Neutrophil (primary cell): ENCODE results near the gene SLC35E2B.

Experiments
- H3K27ac ChIP-seq: fragments of 200-600 bp; sonication (generic); 2 replicates; pipeline ENCODE4 v1.5.1; 2016; ENCODE audit warnings: mild to moderate bottlenecking, moderate library complexity
- H3K27me3 ChIP-seq: fragments of 200-600 bp; sonication (generic); 2 replicates; pipeline ENCODE4 v1.6.0; 2016; ENCODE audit warnings: mild to moderate bottlenecking
- H3K36me3 ChIP-seq: fragments of 200-600 bp; sonication (generic); 2 replicates; pipeline ENCODE4 v1.5.1; 2017
- H3K4me1 ChIP-seq, 2 experiments: fragments of 200-600 bp in 1 of 2; sonication (generic) in 1 of 2; 1 replicate in 1 of 2; 2 replicates in 1 of 2; pipeline versions ENCODE4 v1.5.1 to v1.6.1; 2013 to 2016; ENCODE audit warnings: low read depth in 1 of 2, low read length in 1 of 2, mild to moderate bottlenecking in 1 of 2, moderate library complexity in 1 of 2; ENCODE audit not compliant: control insufficient read depth in 1 of 2, insufficient read depth in 1 of 2
- H3K4me3 ChIP-seq, 2 experiments: fragments of 200-600 bp in 1 of 2; sonication (generic) in 1 of 2; 1 replicate in 1 of 2; 2 replicates in 1 of 2; pipeline ENCODE4 v1.5.1; 2013 to 2016; ENCODE audit warnings: low read depth in 1 of 2, low read length in 1 of 2, mild to moderate bottlenecking in 1 of 2, moderate library complexity in 1 of 2
- H3K9me3 ChIP-seq: fragments of 200-600 bp; sonication (generic); 2 replicates; pipeline ENCODE4 v1.5.1; 2016
- TF ChIP-seq, protein P1 (sequence below): fragments of 200-600 bp; sonication (generic); IDR thresholded peaks from 2 replicates; pipeline ENCODE4 v1.5.1; 2016; ENCODE audit warnings: antibody characterized with exemption

The SLC35E2B gene

DNA sequence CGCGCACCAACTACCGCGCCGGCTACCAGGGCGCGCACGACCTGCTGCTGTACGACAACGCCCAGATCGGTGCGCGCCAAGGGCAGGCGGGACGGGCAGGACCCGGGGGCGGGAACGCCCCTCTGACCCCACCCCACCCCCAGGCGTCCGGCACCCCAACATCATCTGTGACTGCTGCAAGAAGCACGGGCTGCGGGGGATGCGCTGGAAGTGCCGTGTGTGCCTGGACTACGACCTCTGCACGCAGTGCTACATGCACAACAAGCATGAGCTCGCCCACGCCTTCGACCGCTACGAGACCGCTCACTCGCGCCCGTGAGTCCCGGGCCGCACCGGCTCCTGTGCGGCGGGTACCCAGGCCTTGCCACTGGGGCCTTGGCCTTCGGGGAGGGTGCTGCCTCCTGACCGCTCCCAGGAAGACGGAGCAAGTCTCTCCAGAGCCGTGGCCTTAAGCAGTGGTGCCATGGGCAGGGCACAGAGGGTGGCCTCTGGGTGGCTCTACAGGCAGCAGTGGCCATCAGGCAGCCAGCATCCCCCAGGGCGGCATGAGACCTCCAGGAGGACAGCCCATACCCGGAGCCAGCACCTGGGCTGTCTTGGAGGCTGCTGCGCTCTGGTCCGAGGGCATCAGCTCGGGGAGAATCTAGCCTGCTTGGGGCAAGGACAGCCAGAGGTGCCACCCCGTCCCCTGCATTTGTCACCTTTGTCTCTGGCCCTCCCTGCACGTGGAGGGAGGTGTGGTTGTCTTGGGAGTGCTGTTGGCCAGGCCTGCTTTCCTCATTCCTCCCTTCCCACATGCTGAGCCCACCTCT, 68.8 kb downstream of the SLC35E2B start:
- Histone ChIP-seq H3K36me3 (peaks cover 31% of the 10 kb centered on the region), H3K9me3 (no peaks in the 10 kb centered on the region), H3K27ac (no peak overlapping the region), H3K27me3 (peaks cover 15% of the 10 kb centered on the region), H3K4me3 (no peak overlapping the region), H3K4me1 (no peaks in the 10 kb centered on the region)
- TF ChIP-seq, protein P1, sequence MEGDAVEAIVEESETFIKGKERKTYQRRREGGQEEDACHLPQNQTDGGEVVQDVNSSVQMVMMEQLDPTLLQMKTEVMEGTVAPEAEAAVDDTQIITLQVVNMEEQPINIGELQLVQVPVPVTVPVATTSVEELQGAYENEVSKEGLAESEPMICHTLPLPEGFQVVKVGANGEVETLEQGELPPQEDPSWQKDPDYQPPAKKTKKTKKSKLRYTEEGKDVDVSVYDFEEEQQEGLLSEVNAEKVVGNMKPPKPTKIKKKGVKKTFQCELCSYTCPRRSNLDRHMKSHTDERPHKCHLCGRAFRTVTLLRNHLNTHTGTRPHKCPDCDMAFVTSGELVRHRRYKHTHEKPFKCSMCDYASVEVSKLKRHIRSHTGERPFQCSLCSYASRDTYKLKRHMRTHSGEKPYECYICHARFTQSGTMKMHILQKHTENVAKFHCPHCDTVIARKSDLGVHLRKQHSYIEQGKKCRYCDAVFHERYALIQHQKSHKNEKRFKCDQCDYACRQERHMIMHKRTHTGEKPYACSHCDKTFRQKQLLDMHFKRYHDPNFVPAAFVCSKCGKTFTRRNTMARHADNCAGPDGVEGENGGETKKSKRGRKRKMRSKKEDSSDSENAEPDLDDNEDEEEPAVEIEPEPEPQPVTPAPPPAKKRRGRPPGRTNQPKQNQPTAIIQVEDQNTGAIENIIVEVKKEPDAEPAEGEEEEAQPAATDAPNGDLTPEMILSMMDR = no peak

DNA sequence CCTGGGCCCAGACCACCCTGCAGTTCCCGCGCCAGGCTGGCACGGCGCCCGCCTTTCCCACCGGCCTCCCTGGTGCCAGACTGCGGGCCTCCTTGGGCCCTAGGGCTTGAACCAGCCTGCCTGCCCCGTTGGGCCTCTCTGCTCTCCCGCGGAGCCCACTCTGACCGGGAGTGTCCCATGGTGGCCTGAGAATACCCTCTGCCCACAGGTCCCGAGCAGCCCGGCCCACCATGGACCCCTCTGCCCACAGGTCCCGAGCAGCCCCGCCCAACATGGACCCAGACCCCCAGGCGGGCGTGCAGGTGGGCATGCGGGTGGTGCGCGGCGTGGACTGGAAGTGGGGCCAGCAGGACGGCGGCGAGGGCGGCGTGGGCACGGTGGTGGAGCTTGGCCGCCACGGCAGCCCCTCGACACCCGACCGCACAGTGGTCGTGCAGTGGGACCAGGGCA, 69.4 kb downstream of the SLC35E2B start:
- H3K4me3 ChIP-seq = no peak overlapping the region
- H3K4me1 ChIP-seq = no peaks in the 10 kb centered on the region
- peaks cover 26% of the 10 kb centered on the region for H3K36me3 ChIP-seq
- H3K27ac ChIP-seq = no peak overlapping the region
- no peaks in the 10 kb centered on the region for H3K9me3 ChIP-seq
- TF ChIP-seq, protein P1 = no peak
- H3K27me3 ChIP-seq = peaks cover 8% of the 10 kb centered on the region

DNA sequence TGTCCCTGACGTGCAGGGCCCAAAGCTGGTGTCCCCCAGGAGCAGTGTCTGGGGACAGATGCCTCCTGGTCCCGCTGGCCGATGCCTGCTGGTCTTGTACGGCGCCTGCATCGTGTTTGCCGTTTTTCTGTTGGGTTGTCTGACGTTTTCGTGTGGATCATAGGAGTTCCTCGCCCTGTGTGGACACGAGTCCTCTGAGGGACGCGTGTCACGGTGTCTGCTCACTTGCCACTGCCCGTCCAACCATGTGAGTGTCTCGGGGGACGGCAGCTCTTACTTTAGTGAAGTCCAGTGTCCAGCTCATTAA, 69.9 kb downstream of the SLC35E2B start:
- TF ChIP-seq, protein P1 = no peak
- Histone ChIP-seq H3K9me3 (no peaks in the 10 kb centered on the region), H3K4me3 (no peak overlapping the region), H3K27ac (no peak overlapping the region), H3K27me3 (peaks cover 4% of the 10 kb centered on the region), H3K4me1 (no peaks in the 10 kb centered on the region), H3K36me3 (peaks cover 22% of the 10 kb centered on the region)

DNA sequence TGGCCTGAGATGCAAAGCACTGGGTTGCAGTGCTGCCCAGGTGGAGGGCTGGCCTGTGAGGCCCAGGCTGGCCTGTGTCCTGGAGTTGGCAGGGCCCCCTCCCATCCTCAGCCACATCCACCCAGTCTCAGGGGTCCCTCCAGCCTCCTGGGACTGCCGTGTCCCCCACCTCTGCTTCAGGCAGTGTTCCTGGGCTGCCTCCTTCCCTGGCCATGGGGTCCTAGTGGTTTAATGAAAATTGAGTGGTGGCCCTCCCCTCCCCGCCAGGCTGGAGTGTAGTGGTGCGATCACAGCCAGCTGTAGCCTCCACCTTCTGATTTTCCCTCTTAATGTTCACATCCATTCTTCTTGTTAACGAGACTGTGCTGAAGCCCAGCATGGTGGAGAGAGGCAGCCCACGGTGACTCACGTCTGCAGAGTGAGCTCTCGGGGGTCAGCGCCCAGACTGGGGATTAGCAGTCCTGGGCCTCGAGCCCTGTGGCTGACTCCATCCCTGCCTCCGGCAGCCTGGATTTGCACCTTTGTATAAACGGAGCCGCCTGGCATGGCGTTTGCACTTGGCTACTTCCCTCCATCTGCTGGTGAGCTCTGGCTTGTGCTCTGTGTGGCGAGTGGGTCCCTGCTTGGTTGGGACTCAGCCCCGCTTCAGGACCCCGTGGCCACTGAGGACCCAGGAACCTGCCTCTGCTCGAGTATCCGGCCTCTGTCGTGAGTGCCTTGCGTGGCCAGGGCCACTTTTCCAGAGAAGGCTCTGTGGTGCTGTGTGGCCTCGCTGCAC, 70.4 kb downstream of the SLC35E2B start:
- Histone ChIP-seq H3K27ac (no peak overlapping the region), H3K4me1 (peaks cover 0 to 1% of the 10 kb centered on the region in 2 experiments), H3K27me3 (no peaks in the 10 kb centered on the region), H3K4me3 (no peak overlapping the region), H3K36me3 (peaks cover 17% of the 10 kb centered on the region), H3K9me3 (no peaks in the 10 kb centered on the region)
- TF ChIP-seq, protein P1 = no peak

DNA sequence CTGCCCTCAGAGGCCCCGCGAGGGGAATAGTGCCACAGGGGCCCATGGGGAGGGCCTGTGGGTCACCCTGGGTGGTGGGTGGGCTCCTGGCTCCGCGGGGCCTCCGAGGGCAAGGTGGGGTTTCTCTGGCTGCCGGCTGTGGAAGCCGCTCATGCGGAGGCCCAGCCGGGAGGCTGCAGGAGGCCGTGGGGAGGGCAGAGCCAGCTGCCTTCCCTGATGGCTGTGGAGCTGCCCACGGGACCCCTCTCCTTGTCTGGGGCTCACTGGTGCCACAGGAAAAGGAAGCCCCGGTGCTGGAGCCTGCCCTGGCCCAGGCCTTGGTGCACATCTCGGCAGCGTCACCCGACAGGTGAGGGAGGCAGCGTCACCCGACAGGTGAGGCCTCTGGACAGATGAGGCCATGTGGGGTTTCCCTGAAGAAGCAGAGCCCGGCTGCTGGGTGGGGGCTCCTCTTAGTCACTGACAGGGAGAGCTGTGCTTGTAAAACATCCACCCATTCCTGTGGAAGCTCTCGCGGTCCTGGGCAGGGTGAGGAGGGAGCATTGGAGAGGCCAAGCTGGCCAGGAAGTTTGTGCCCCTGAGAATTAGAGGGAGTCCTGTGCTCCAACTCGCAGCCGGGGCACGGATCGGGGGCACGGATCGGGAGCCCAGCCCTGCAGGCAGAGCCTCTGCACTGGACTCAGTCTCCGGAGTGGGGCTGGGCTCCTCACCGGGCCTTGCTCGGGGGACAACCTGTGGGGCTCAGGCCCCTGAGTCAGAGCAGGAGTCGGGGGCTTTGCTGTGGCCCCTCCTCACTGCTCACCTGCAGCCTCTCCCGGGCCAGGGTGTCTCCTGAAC, 71.2 kb downstream of the SLC35E2B start:
- H3K36me3 ChIP-seq = peaks cover 10% of the 10 kb centered on the region
- TF ChIP-seq, protein P1 = no peak
- no peak overlapping the region for H3K4me3 ChIP-seq
- no peaks in the 10 kb centered on the region for H3K27me3 ChIP-seq
- H3K27ac ChIP-seq = no peak overlapping the region
- H3K4me1 ChIP-seq = peaks cover 7 to 9% of the 10 kb centered on the region in 2 experiments
- no peaks in the 10 kb centered on the region for H3K9me3 ChIP-seq
